ENCODE measurements around the gene NAV1.

- TF ChIP-seq POLR2A (IDR thresholded peaks at IDR 0.05) (no peak), CTCF (IDR thresholded peaks at IDR 0.05) (no peak)
Observed at GRCh38 chr1:201502511-201502857, 36.4 kb upstream of the NAV1 start.

Data from heart left ventricle (tissue), 13 donors.